ENCODE measurements around the gene ELOB.

Gene ELOB

DNA sequence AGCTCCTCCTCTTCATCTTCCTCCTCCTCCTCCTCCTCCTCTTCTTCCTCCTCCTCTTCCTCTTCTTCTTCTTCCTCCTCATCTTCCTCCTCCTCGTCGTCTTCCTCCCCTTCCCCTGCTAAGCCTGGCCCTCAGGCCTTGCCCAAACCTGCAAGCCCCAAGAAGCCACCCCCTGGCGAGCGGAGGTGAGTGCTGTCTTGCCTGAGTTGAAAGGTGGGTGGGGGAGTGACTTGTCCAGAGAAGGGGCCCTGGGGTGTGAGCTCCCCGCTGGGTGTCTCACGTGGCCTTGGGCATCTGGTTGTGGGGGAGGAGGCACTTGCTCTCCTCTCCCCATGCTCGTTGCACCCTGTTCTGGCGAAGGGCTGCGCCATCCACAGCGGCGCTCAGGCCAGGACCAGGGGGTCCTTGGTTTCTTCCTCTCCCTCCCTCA, 8.0 kb downstream of the ELOB start:
- no peak for DNase-seq (ENCODE audit: low read depth in 2 of 3, low spot score in 1 of 3)

GRCh38 chr16:2768403-2769089, 8.5 kb downstream of the ELOB start:
- no peak for DNase-seq (ENCODE audit: low read depth in 2 of 3, low spot score in 1 of 3)

GRCh38 chr16:2767891-2768290, 9.2 kb downstream of the ELOB start:
- no peak for DNase-seq (ENCODE audit: low read depth in 2 of 3, low spot score in 1 of 3)

DNA sequence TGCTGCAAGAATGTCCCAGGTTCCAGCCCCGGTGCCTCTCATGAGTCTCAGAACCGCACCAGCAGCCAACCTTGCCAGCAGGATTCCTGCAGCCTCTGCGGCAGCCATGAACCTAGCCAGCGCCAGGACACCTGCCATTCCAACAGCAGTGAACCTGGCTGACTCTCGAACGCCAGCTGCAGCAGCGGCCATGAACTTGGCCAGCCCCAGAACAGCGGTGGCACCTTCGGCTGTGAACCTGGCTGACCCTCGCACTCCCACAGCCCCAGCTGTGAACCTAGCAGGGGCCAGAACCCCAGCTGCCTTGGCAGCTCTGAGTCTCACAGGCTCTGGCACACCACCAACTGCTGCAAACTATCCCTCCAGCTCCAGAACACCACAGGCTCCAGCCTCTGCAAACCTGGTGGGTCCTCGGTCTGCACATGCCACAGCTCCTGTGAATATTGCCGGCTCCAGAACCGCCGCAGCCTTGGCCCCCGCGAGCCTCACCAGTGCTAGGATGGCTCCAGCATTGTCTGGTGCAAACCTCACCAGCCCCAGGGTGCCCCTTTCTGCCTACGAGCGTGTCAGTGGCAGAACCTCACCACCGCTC, 9.8 kb downstream of the ELOB start:
- no peak for DNase-seq (ENCODE audit: low read depth in 2 of 3, low spot score in 1 of 3)

GRCh38 chr16:2766430-2767139, 10.5 kb downstream of the ELOB start:
- no peak for DNase-seq (ENCODE audit: low read depth in 2 of 3, low spot score in 1 of 3)

- DNase-seq (ENCODE audit: low read depth in 2 of 3, low spot score in 1 of 3) = no peak
Observed at GRCh38 chr16:2765462-2766404, 11.3 kb downstream of the ELOB start.

- DNase-seq (ENCODE audit: low read depth in 2 of 3, low spot score in 1 of 3) = no peak
Observed at GRCh38 chr16:2764718-2765117, 12.4 kb downstream of the ELOB start.

- DNase-seq (ENCODE audit: low read depth in 2 of 3, low spot score in 1 of 3) = no peak
Observed at GRCh38 chr16:2763173-2763572, 13.9 kb downstream of the ELOB start.

- no peak for DNase-seq (ENCODE audit: low read depth in 2 of 3, low spot score in 1 of 3)
Observed at GRCh38 chr16:2762711-2763110, 14.4 kb downstream of the ELOB start.

DNA sequence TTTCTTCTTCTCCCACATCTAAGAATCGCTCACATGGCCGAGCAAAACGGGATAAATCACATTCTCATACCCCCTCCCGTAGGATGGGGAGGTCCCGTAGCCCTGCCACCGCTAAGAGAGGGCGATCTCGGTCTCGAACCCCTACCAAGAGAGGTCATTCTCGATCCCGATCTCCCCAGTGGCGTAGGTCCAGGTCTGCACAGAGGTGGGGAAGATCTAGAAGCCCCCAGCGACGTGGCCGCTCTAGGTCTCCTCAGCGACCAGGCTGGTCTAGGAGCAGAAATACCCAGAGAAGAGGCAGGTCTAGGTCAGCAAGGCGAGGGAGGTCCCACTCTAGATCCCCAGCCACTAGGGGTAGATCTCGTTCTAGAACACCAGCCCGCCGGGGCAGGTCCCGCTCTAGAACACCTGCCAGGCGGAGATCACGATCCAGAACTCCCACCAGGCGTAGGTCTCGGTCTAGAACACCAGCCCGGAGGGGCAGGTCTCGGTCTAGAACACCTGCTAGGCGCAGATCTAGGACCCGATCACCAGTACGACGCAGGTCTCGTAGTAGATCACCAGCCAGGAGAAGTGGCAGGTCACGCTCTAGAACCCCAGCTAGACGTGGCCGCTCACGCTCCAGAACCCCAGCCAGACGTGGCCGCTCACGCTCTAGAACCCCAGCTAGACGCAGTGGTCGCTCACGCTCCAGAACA, 15.0 kb downstream of the ELOB start:
- no peak for DNase-seq (ENCODE audit: low read depth in 2 of 3, low spot score in 1 of 3)

- no peak for DNase-seq (ENCODE audit: low read depth in 2 of 3, low spot score in 1 of 3)
Observed at GRCh38 chr16:2761472-2761871, 15.6 kb downstream of the ELOB start.

GRCh38 chr16:2757344-2757743, 19.7 kb downstream of the ELOB start:
- no peak for DNase-seq (ENCODE audit: low read depth in 2 of 3, low spot score in 1 of 3)

- DNase-seq (ENCODE audit: low read depth in 2 of 3, low spot score in 1 of 3) = no peak
Observed at GRCh38 chr16:2756288-2757015, 20.6 kb downstream of the ELOB start.

GRCh38 chr16:2755158-2755557, 21.9 kb downstream of the ELOB start:
- no peak for DNase-seq (ENCODE audit: low read depth in 2 of 3, low spot score in 1 of 3)

DNA sequence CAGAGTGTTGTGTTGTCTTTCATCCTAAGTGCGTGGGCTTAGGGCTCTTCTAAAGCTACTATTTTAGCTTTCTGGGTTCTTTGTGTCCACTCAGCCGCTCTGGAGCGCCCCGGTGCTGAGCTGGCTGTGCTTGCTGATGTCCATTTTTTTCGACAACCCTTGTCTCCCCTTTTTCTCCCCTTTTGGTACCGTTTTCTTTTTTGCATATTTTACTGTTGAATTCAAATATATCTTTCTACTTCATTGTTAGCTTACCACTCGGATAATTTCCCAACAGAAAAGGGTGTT, 23.4 kb downstream of the ELOB start:
- no peak for DNase-seq (ENCODE audit: low read depth in 2 of 3, low spot score in 1 of 3)

DNA sequence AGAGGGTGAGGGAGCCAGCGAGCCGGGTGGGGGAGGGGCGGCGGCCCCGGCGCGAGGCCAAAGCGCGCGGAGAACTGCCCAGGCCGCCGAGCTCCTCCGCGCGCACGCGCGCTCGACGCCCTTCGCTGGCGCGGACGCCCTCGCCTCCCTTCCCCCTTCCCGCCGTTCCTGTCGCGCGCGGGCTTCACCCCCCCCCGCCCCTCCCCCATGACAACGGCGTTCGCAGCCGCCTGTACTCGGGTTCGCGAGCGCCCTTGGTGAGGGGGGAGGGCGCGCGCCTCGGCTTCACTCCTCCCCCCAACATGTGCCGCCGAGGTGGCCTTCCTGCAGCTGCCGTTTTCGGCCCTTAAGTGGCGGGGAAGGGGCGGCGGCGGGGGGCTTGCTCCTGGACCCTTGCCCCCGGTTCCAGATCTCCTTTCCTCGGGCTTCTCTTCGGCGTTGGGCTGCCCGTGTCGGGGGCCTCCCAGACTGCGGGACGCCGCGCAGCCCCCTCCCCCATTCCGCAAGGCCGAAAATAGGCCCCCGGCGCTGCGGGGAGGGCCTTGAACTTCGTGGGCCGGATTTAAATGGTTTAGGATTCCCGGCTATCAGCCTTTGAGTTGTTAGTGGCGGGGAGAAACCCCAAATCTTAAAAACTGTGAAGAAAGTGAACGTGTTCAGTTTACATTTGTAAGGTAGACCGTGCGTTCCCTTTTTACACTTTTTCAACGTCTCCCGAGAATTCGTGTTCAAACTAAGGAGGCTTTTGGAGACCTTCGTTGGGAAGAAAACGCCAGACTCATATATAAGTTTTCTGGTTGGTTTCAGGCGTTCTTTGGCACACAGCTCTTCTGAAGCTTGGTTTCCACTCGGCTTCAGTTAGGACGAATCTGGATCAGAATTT, 24.0 kb downstream of the ELOB start:
- DNase-seq (ENCODE audit: low read depth in 2 of 3, low spot score in 1 of 3) = peak in 2 of 3 donors; percentile 50 to 77

GRCh38 chr16:2752035-2752849, 24.8 kb downstream of the ELOB start, which contains the start of gene SRRM2:
Gene SRRM2, plus strand, starts transcription at chr16:2752638. Its CDS starts 3,727 bp downstream, at chr16:2756365.
- DNase-seq (ENCODE audit: low read depth in 2 of 3, low spot score in 1 of 3) = peak; percentile 86 to 92 (median 92)

GRCh38 chr16:2751577-2752034, 25.5 kb downstream of the ELOB start:
- peak in 1 of 3 donors; percentile 50 for DNase-seq (ENCODE audit: low read depth in 2 of 3, low spot score in 1 of 3)

All from stimulated activated CD4-positive, alpha-beta T cell treated with anti-CD3 and anti-CD28 coated beads, Interleukin-12 subunit alpha, Interleukin-12 subunit beta, amount 100 ng/mL, for 48 hours (primary cell).